HCT116 (cell line): ENCODE measurements around the gene NLGN4Y. TPM values are rescaled to one million over a fixed set of nuclear protein-coding genes. Genes with fewer than 3 reads are reported as not detected.

Experiments used
- ATAC-seq: fragments of 200-7000 bp; cut with Tn5 transposase; 2 replicates; pipeline ENCODE4 v1.9.1; 2020; ENCODE audit warnings: mild to moderate bottlenecking, moderate library complexity
- BruUV-seq: library from RNA; stranded (reverse); fragments of 400-500 nt; replicated peaks from 2 replicates; lab custom pipeline; 2021; lab: Mats Ljungman, UMichigan
- CTCF ChIA-PET: fragments of 300-600 bp; sonication (Branson Sonifier 250); formaldehyde crosslinking; loops from one replicate; lab custom pipeline; 2021; ENCODE audit warnings: antibody characterized with exemption; lab: Charles Lee
- POLR2A ChIA-PET: fragments of 300-600, 350-600 bp; sonication (Branson Sonifier 250); formaldehyde crosslinking; loops from one replicate; lab custom pipeline; 2021; ENCODE audit warnings: antibody characterized with exemption; lab: Charles Lee
- RAD21 ChIA-PET, 2 experiments: fragments of 300-600 bp; sonication (Branson Sonifier 250); formaldehyde crosslinking; loops; one replicate each; lab custom pipeline; 2023; ENCODE audit warnings: low total read pairs in 2 of 2; ENCODE audit not compliant: uncharacterized antibody in 2 of 2, unreplicated experiment in 2 of 2, low non-redundant PET in 1 of 2; lab: Charles Lee
- DNase-seq: peaks from one replicate; pipeline ENCODE4 v3.0.0-alpha.2; 2010; ENCODE audit warnings: low read depth, low spot score
- H2AFZ ChIP-seq: fragments of 200-600 bp; shearing (Covaris generic), sonication (generic); 2 replicates; pipeline ENCODE4 v1.6.1; 2017; ENCODE audit warnings: low read depth, mixed run types, mixed read lengths, antibody characterized with exemption, low read length; ENCODE audit not compliant: poor library complexity, severe bottlenecking
- H3K27ac ChIP-seq: 2 replicates; pipeline ENCODE4 v1.5.1; 2012; ENCODE audit warnings: low read depth, low read length
- H3K27me3 ChIP-seq: fragments of 200-600 bp; sonication (generic); 2 replicates; pipeline ENCODE4 v1.6.1; 2016; ENCODE audit warnings: mixed run types, low read length, mixed read lengths; ENCODE audit not compliant: insufficient read depth
- H3K36me3 ChIP-seq, 2 experiments: fragments of 200-500 bp in 1 of 2; fragments of 200-600 bp in 1 of 2; sonication (Bioruptor generic) in 1 of 2; sonication (generic) in 1 of 2; 2 replicates each; pipeline versions ENCODE4 v1.5.1 to v1.6.1; 2014 to 2016; ENCODE audit warnings: low read length in 2 of 2, inconsistent platforms in 1 of 2, mixed read lengths in 1 of 2, mixed run types in 1 of 2; ENCODE audit not compliant: insufficient read depth in 2 of 2, control insufficient read depth in 1 of 2
- H3K4me1 ChIP-seq, 2 experiments: fragments of 200-600 bp in 1 of 2; sonication (generic) in 1 of 2; 2 replicates each; pipeline versions ENCODE4 v1.5.1 to v1.6.1; 2012 to 2017; ENCODE audit warnings: low read length in 2 of 2, inconsistent platforms in 1 of 2, mild to moderate bottlenecking in 1 of 2, mixed read lengths in 1 of 2, mixed run types in 1 of 2, moderate library complexity in 1 of 2; ENCODE audit not compliant: insufficient read depth in 2 of 2, control insufficient read depth in 1 of 2
- H3K4me2 ChIP-seq: fragments of 200-600 bp; sonication (generic); 2 replicates; pipeline ENCODE4 v1.6.1; 2017; ENCODE audit warnings: mixed run types, low read length, mixed read lengths
- H3K4me3 ChIP-seq, 2 experiments: fragments of 200-600 bp in 1 of 2; sonication (generic) in 1 of 2; replicated peaks in 1 of 2; 2 replicates each; pipeline ENCODE4 v1.5.1; 2011 to 2016; ENCODE audit warnings: low read length in 2 of 2, control low read depth in 1 of 2, low read depth in 1 of 2, mild to moderate bottlenecking in 1 of 2, mixed read lengths in 1 of 2, mixed run types in 1 of 2
- H3K79me2 ChIP-seq: fragments of 200-600 bp; sonication (generic); 2 replicates; pipeline ENCODE4 v1.6.1; 2017; ENCODE audit warnings: mild to moderate bottlenecking, mixed run types, low read length, moderate library complexity, mixed read lengths; ENCODE audit not compliant: insufficient read depth
- H3K9ac ChIP-seq: fragments of 200-600 bp; sonication (generic); 2 replicates; pipeline ENCODE4 v1.6.1; 2016; ENCODE audit warnings: low read length, mixed read lengths
- H3K9me2 ChIP-seq: fragments of 200-600 bp; sonication (generic), shearing (Covaris generic); 2 replicates; pipeline ENCODE4 v1.6.1; 2017; ENCODE audit warnings: mixed run types, mild to moderate bottlenecking, moderate library complexity; ENCODE audit not compliant: insufficient read depth
- H3K9me3 ChIP-seq, 2 experiments: fragments of 200-500 bp in 1 of 2; fragments of 200-600 bp in 1 of 2; sonication (Bioruptor generic) in 1 of 2; sonication (generic) in 1 of 2; 2 replicates each; pipeline ENCODE4 v1.6.1; 2014 to 2017; ENCODE audit warnings: low read length in 2 of 2, mixed read lengths in 2 of 2, inconsistent platforms in 1 of 2, low read depth in 1 of 2, mild to moderate bottlenecking in 1 of 2, mixed run types in 1 of 2, moderate library complexity in 1 of 2; ENCODE audit not compliant: control insufficient read depth in 1 of 2, insufficient read depth in 1 of 2
- H4K20me1 ChIP-seq: fragments of 200-600 bp; sonication (generic), shearing (Covaris generic); 2 replicates; pipeline ENCODE4 v1.6.1; 2017; ENCODE audit warnings: mixed run types, mild to moderate bottlenecking, moderate library complexity; ENCODE audit not compliant: insufficient read depth
- EZH2 ChIP-seq: fragments of 200-600 bp; sonication (generic); IDR thresholded peaks from 2 replicates; pipeline ENCODE4 v1.6.1; 2017; ENCODE audit warnings: antibody characterized with exemption, mixed run types
- POLR2AphosphoS5 ChIP-seq: IDR thresholded peaks from 2 replicates; pipeline ENCODE4 v1.6.1; 2011; ENCODE audit warnings: mild to moderate bottlenecking, low read depth, low read length, moderate library complexity
- SP1 ChIP-seq: IDR thresholded peaks from 2 replicates; pipeline ENCODE4 v1.6.1; 2012; ENCODE audit warnings: low read depth
- ZBTB33 ChIP-seq: IDR thresholded peaks from 2 replicates; pipeline ENCODE4 v1.6.1; 2011; ENCODE audit warnings: mild to moderate bottlenecking, low read length, moderate library complexity; ENCODE audit not compliant: insufficient replicate concordance; ENCODE audit errors: extremely low read depth
- intact Hi-C: fragments of 100-400 bp; cut with micrococcal nuclease; formaldehyde crosslinking; loops from 2 replicates; pipeline ENCODE4 v1.10.0; 2022
- total RNA-seq: library from RNA; stranded (reverse); gene quantifications from one replicate; pipeline ENCODE4 v1.2.1, GENCODE V29; 2021; ENCODE audit not compliant: unreplicated experiment
- TF ChIP-seq, protein P1 (sequence below), 3 experiments: fragments of 200-600 bp in 1 of 3; sonication (generic) in 1 of 3; IDR thresholded peaks in 2 of 3; conservative IDR thresholded peaks in 1 of 3; 2 replicates each; pipeline ENCODE4 v1.5.1; 2012 to 2017; ENCODE audit warnings: low read depth in 2 of 3, low read length in 2 of 3, antibody characterized with exemption in 1 of 3, borderline replicate concordance in 1 of 3, control low read depth in 1 of 3, mild to moderate bottlenecking in 1 of 3, mixed read lengths in 1 of 3, mixed run types in 1 of 3, moderate library complexity in 1 of 3; ENCODE audit not compliant: insufficient read depth in 1 of 3

The NLGN4Y gene
- total RNA-seq, 1 experiment from 2014 or later, result 0.22 TPM

GRCh38 chrY:14528361-14528760 is 4.0 kb downstream of the NLGN4Y start:
- CTCF ChIA-PET, result no interaction called here
- H3K27ac ChIP-seq, result no peak overlapping the region
- BruUV-seq, result no TSS peak

More at GRCh38 chrY:14528361-14528760, 4.0 kb downstream of the NLGN4Y start:
- no peaks in the 10 kb centered on the region for H3K9me3 ChIP-seq
- no peak overlapping the region for H3K4me2 ChIP-seq
- no peaks in the 10 kb centered on the region for H3K36me3 ChIP-seq
- H3K4me1 ChIP-seq, result no peaks in the 10 kb centered on the region
- ATAC-seq (no peak), DNase-seq (no peak)
- H3K4me3 ChIP-seq, result no peak overlapping the region
- intact Hi-C loops, result no loop called here
- H3K9ac ChIP-seq, result no peak overlapping the region
- H3K27me3 ChIP-seq, result no peaks in the 10 kb centered on the region
- H2AFZ ChIP-seq, result no peak overlapping the region
- no peak for TF ChIP-seq ZBTB33
- no peak for TF ChIP-seq POLR2AphosphoS5
- no peak for TF ChIP-seq EZH2
- TF ChIP-seq, protein P1, sequence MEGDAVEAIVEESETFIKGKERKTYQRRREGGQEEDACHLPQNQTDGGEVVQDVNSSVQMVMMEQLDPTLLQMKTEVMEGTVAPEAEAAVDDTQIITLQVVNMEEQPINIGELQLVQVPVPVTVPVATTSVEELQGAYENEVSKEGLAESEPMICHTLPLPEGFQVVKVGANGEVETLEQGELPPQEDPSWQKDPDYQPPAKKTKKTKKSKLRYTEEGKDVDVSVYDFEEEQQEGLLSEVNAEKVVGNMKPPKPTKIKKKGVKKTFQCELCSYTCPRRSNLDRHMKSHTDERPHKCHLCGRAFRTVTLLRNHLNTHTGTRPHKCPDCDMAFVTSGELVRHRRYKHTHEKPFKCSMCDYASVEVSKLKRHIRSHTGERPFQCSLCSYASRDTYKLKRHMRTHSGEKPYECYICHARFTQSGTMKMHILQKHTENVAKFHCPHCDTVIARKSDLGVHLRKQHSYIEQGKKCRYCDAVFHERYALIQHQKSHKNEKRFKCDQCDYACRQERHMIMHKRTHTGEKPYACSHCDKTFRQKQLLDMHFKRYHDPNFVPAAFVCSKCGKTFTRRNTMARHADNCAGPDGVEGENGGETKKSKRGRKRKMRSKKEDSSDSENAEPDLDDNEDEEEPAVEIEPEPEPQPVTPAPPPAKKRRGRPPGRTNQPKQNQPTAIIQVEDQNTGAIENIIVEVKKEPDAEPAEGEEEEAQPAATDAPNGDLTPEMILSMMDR (IDR thresholded peaks at IDR 0.05 in 2 of 3, conservative IDR thresholded peaks at IDR 0.05 in 1 of 3; ENCODE audit: borderline replicate concordance in 1 of 3, insufficient read depth in 1 of 3, low read depth in 2 of 3, low read length in 2 of 3), result no peak
- no peak for TF ChIP-seq SP1
- H3K79me2 ChIP-seq, result no peaks in the 10 kb centered on the region
- H3K9me2 ChIP-seq, result no peaks in the 10 kb centered on the region
- RAD21 ChIA-PET, result no interaction called here
- POLR2A ChIA-PET, result no interaction called here
- H4K20me1 ChIP-seq, result no peaks in the 10 kb centered on the region
